Left lung (tissue), 10 donors: ENCODE data around the gene RAB4B. TPM values are rescaled to one million over a fixed set of nuclear protein-coding genes. Genes with fewer than 3 reads are reported as not detected.
"Not testable (repeated sequence)": the region's sequence is repeated elsewhere in the genome, so short reads cannot be mapped to it uniquely, and the experiment has no call there.

Source experiments
- ATAC-seq: fragments of 200-7000 bp; cut with Tn5 transposase; one replicate; pipeline ENCODE4 v1.9.1; 2020; ENCODE audit warnings: moderate library complexity
- DNase-seq, 4 donors: peaks; one replicate each; pipeline ENCODE4 v3.0.0-alpha.2; 2013 to 2020
- H3K27ac ChIP-seq, 2 donors: fragments of 200-600 bp; sonication (generic) in 1 of 2; one replicate each; pipeline versions ENCODE4 v1.5.0 to v1.8.0; 2020 to 2021
- H3K27me3 ChIP-seq, 2 donors: fragments of 200-600 bp; sonication (generic) in 1 of 2; one replicate each; pipeline versions ENCODE4 v1.5.0 to v1.8.0; 2020 to 2021
- H3K36me3 ChIP-seq, 2 donors: fragments of 200-600 bp; sonication (generic) in 1 of 2; one replicate each; pipeline versions ENCODE4 v1.5.0 to v1.8.0; 2020 to 2021
- H3K4me1 ChIP-seq, 2 donors: fragments of 200-600 bp; one replicate each; pipeline ENCODE4 v1.8.0; 2021
- H3K4me3 ChIP-seq, 2 donors: fragments of 200-600 bp; sonication (generic) in 1 of 2; one replicate each; pipeline versions ENCODE4 v1.5.0 to v1.8.0; 2020 to 2021; ENCODE audit warnings: mild to moderate bottlenecking in 1 of 2
- H3K9me3 ChIP-seq, 2 donors: fragments of 200-600 bp; sonication (generic) in 1 of 2; one replicate each; pipeline versions ENCODE4 v1.5.0 to v1.8.0; 2020 to 2021
- CTCF ChIP-seq, 2 donors: fragments of 200-600 bp; sonication (generic) in 1 of 2; IDR thresholded peaks; one replicate each; pipeline versions ENCODE4 v1.5.0 to v1.8.0; 2021; ENCODE audit warnings: antibody characterized with exemption in 2 of 2
- intact Hi-C, 2 donors: fragments of 100-400 bp; cut with DNase I; formaldehyde crosslinking; loops; one replicate each; pipeline versions ENCODE4 v1.11.2 to v1.14.2; 2022
- polyA plus RNA-seq, 6 donors: library from polyadenylated mRNA; unstranded; fragments of 120-200 nt; gene quantifications; one replicate each; pipeline ENCODE4 v1.2.1, GENCODE V29; 2013; ENCODE audit not compliant: insufficient read length in 6 of 6
- total RNA-seq, 2 donors: library from RNA; stranded (reverse); fragmentation: NEBNext Ultra II Directional; extraction: Animal tissue kit (Norgen Biotek cat#: 25700); gene quantifications; one replicate each; pipeline ENCODE4 v1.2.1, GENCODE V29; 2021
- donor health status: DM: no; HTN: yes; CAD: no.
- donor health status: DM: no; HTN: no; CAD: no.

RAB4B gene
- total and polyA plus RNA-seq, 8 donors, result 11.1 to 50.4 (median 13.3) TPM

GRCh38 chr19:40808497-40808896 lies 30.4 kb downstream of the RAB4B start:
- no peaks in the 10 kb centered on the region for H3K27me3 ChIP-seq
- no peak for TF ChIP-seq CTCF (IDR thresholded peaks at IDR 0.05)
- peaks cover 39 to 91% of the 10 kb centered on the region in 2 donors for H3K4me1 ChIP-seq
- H3K4me3 ChIP-seq, result no peak overlapping the region
- peaks cover 0 to 56% of the 10 kb centered on the region in 2 donors for H3K36me3 ChIP-seq
- H3K9me3 ChIP-seq, result no peaks in the 10 kb centered on the region
- intact Hi-C loops, result no loop called here
- no peak overlapping the region for H3K27ac ChIP-seq
- no peak for DNase-seq
- no peak for ATAC-seq

- Histone ChIP-seq H3K36me3 (peaks cover 0 to 47% of the 10 kb centered on the region in 2 donors), H3K9me3 (no peaks in the 10 kb centered on the region), H3K27me3 (no peaks in the 10 kb centered on the region), H3K4me3 (peak overlapping the region in 1 of 2 donors; percentile 39), H3K4me1 (peaks cover 29 to 80% of the 10 kb centered on the region in 2 donors), H3K27ac (peak overlapping the region; percentile 73 to 78)
- intact Hi-C loops, result no loop called here
- TF ChIP-seq CTCF (IDR thresholded peaks at IDR 0.05), result no peak
- DNase-seq (peak in 1 of 4 donors; percentile 78), ATAC-seq (no peak)
Measured at GRCh38 chr19:40809358-40810086, 31.5 kb downstream of the RAB4B start.

- intact Hi-C loops, result no loop called here
- Histone ChIP-seq H3K27ac (peak overlapping the region; percentile 73 to 78), H3K27me3 (no peaks in the 10 kb centered on the region), H3K4me3 (peak overlapping the region; percentile 24 to 39), H3K9me3 (no peaks in the 10 kb centered on the region), H3K36me3 (peaks cover 0 to 41% of the 10 kb centered on the region in 2 donors), H3K4me1 (peaks cover 22 to 74% of the 10 kb centered on the region in 2 donors)
- ATAC-seq (no peak), DNase-seq (peak in 1 of 4 donors; percentile 40)
- no peak for TF ChIP-seq CTCF (IDR thresholded peaks at IDR 0.05)
Measured at GRCh38 chr19:40810160-40810559, 32.1 kb downstream of the RAB4B start.

- peaks cover 0 to 37% of the 10 kb centered on the region in 2 donors for H3K36me3 ChIP-seq
- peak overlapping the region; percentile 73 to 78 for H3K27ac ChIP-seq
- ATAC-seq (peak; percentile 91), DNase-seq (peak in 3 of 4 donors; percentile 78 to 94 (median 85))
- H3K9me3 ChIP-seq, intact Hi-C loops, H3K27me3 ChIP-seq: not testable (repeated sequence)
- peaks cover 16 to 67% of the 10 kb centered on the region in 2 donors for H3K4me1 ChIP-seq
- H3K4me3 ChIP-seq, result peak overlapping the region; percentile 24 to 39
Measured at GRCh38 chr19:40810649-40811408, 32.8 kb downstream of the RAB4B start.

GRCh38 chr19:40811478-40812341 lies 33.7 kb downstream of the RAB4B start:
- H3K9me3 ChIP-seq, result no peaks in the 10 kb centered on the region
- H3K4me1 ChIP-seq, result peaks cover 7 to 59% of the 10 kb centered on the region in 2 donors
- peak overlapping the region; percentile 73 to 78 for H3K27ac ChIP-seq
- intact Hi-C loops, result no loop called here
- no peak for TF ChIP-seq CTCF (IDR thresholded peaks at IDR 0.05)
- ATAC-seq (no peak), DNase-seq (peak in 2 of 4 donors; percentile 49 to 81)
- no peaks in the 10 kb centered on the region for H3K27me3 ChIP-seq
- H3K36me3 ChIP-seq, result peaks cover 0 to 33% of the 10 kb centered on the region in 2 donors
- peak overlapping the region; percentile 24 to 39 for H3K4me3 ChIP-seq

- intact Hi-C loops, result not testable (repeated sequence)
Measured at GRCh38 chr19:40812571-40812970, 34.5 kb downstream of the RAB4B start.

More at GRCh38 chr19:40812571-40812970, 34.5 kb downstream of the RAB4B start:
- not testable (repeated sequence) for H3K4me3 ChIP-seq, H3K9me3 ChIP-seq, H3K27me3 ChIP-seq, H3K27ac ChIP-seq, ATAC-seq
- Histone ChIP-seq H3K36me3 (peaks cover 0 to 24% of the 10 kb centered on the region in 2 donors), H3K4me1 (peaks cover 6 to 50% of the 10 kb centered on the region in 2 donors)
- peak in 1 of 4 donors; percentile 26 for DNase-seq
